T-helper 17 cell (primary cell): Measurements from ENCODE around the gene SUSD6. TPM values are rescaled to one million over a fixed set of nuclear protein-coding genes. Genes with fewer than 3 reads are reported as not detected.

Experiments
- ATAC-seq: fragments of 150-1000 bp; cut with Tn5 transposase; 2 replicates; pipeline ENCODE4 v1.10.0; 2021; ENCODE audit warnings: mild to moderate bottlenecking, moderate library complexity
- DNase-seq, 3 donors: peaks; one replicate each; pipeline versions ENCODE4 v3.0.0 to v3.0.0-alpha.2; 2020 to 2021
- H3K9me3 ChIP-seq: one replicate; pipeline ENCODE4 v1.7.0; 2013; ENCODE audit warnings: low read length, mild to moderate bottlenecking; ENCODE audit not compliant: control insufficient read depth, poor library complexity, severe bottlenecking
- H3K27ac Mint-ChIP-seq: one replicate; pipeline ENCODE4 v1.8.0; 2022; ENCODE audit warnings: mild to moderate bottlenecking, moderate library complexity, mixed read lengths
- H3K27me3 Mint-ChIP-seq: one replicate; pipeline ENCODE4 v1.8.0; 2022; ENCODE audit warnings: mixed read lengths
- H3K36me3 Mint-ChIP-seq: one replicate; pipeline ENCODE4 v1.8.0; 2022; ENCODE audit warnings: low read depth, mixed read lengths
- H3K4me1 Mint-ChIP-seq: one replicate; pipeline ENCODE4 v1.8.0; 2022; ENCODE audit warnings: mild to moderate bottlenecking, mixed read lengths
- H3K4me3 Mint-ChIP-seq: one replicate; pipeline ENCODE4 v1.8.0; 2022; ENCODE audit warnings: mild to moderate bottlenecking, moderate library complexity, mixed read lengths
- total RNA-seq, 4 donors: library from RNA in 2 of 4; stranded (reverse) in 2 of 4; gene quantifications; one replicate each; pipeline ENCODE4 v1.2.3 and lab custom pipeline; 2022 to 2026

The SUSD6 gene, protein sequence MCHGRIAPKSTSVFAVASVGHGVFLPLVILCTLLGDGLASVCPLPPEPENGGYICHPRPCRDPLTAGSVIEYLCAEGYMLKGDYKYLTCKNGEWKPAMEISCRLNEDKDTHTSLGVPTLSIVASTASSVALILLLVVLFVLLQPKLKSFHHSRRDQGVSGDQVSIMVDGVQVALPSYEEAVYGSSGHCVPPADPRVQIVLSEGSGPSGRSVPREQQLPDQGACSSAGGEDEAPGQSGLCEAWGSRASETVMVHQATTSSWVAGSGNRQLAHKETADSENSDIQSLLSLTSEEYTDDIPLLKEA
- total RNA-seq (100 to 1,000 TPM in 1 of 2 donors, 10 to 100 TPM in 1; 94.7 to 101 TPM), total RNA-seq (lab: John Stamatoyannopoulos, UW) (92.9 to 126 reads per million in 2 donors)

DNA sequence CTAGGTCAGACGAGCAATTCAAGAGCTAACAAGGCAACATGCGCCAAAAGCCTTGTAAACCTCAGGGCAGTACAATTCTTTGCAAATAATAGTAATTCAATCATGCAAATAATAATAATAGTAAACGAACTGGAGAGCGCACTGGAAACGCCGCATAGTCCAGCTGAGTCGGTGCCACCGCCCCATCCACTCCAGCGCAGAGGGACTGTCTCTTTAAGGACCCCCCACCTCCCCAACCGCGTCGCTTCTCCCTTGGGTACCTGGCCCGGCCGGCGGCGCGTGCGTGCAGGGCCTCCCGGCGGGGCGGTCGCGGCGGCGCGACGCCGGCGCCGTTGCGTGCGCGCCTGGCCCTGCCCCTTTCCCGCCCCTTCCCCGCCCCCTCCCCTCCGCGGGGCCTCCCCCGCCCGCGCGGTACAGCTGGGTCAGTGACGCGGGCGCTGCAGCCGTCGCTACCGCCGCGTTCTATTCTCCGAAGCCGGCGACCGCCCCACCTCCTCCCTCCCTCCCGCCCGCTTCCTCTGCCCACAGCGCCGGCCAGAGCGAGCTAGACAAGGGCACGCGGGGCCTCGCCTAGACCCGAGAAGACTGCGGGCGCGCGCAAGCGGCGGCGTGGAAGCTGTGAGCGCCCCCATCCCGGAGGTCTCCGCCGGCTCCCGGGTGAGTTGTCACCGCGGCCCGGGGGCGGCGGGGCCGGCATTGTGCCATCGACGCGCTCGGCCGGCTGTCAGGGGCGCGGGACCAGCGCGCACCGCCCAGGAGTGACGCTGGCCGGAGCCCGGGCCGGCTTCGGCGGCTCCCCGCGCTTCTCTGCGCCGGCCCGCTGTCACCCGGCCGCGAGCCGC lies at the start of gene SUSD6:
Gene SUSD6 (plus strand): TSS at position 425 of the 842 bp plus-strand sequence. CDS start 46,997 bp downstream, outside the sequence.
- ATAC-seq (peak; percentile 82), DNase-seq (peak; percentile 78 to 90 (median 89))
- H3K4me3 Mint-ChIP-seq, result peak within 1 kb of the TSS; percentile 96
- H3K36me3 Mint-ChIP-seq, result no peaks in the 10 kb centered on the region
- H3K4me1 Mint-ChIP-seq, result peaks cover 53% of the 10 kb centered on the region
- H3K27me3 Mint-ChIP-seq, result no peaks in the 10 kb centered on the region
- H3K27ac Mint-ChIP-seq, result peak within 1 kb of the TSS; percentile 100
- no peaks in the 10 kb centered on the region for H3K9me3 ChIP-seq

DNA sequence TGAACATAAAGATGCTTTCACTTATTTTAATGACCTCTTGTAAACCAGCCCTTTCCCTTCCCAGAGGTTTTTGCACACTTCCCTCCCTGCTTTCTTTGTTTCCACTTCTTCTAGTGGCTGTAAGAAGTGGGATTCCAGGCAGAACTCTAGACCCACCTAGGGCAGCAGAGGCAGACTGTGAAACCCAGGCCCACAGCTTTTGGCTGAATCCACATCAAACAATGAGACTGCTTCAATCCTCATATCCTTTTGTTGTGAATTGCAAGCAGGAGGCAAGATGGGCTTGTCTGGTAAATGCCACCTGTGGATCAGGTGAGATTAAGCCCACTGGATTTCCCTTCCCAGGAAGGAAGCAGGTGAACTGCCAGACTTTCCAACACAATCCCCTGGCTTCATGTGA lies 49.5 kb upstream of the SUSD6 start:
- Mint-ChIP-seq H3K4me1 (peaks cover 4% of the 10 kb centered on the region), H3K4me3 (no peak overlapping the region), H3K27ac (no peak overlapping the region), H3K36me3 (peaks cover 9% of the 10 kb centered on the region), H3K27me3 (peaks cover 86% of the 10 kb centered on the region)
- DNase-seq (no peak), ATAC-seq (no peak)
- no peaks in the 10 kb centered on the region for H3K9me3 ChIP-seq

DNA sequence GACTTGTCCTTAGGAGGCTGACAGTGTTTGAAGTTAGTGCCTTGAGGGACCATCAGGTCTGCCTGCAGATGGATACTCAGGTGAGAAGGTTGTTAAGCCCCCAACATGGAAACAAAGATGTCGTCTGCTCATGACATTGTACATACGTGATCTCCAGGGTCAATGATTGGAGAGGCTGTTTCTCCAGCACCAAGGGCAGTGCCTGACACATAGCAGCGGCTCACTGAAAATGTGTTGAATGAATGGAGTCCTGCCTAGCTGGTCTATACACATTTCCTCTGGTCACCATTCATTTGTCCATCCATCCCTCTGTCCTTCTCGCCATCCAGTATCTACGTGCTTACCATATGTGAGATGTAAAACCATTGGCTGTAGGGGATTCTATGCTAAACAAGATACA lies 43.8 kb upstream of the SUSD6 start:
- ATAC-seq (no peak), DNase-seq (no peak)
- peaks cover 4% of the 10 kb centered on the region for H3K36me3 Mint-ChIP-seq
- no peak overlapping the region for H3K27ac Mint-ChIP-seq
- peaks cover 80% of the 10 kb centered on the region for H3K27me3 Mint-ChIP-seq
- H3K4me1 Mint-ChIP-seq, result peaks cover 2% of the 10 kb centered on the region
- H3K4me3 Mint-ChIP-seq, result no peak overlapping the region
- H3K9me3 ChIP-seq, result no peaks in the 10 kb centered on the region

DNA sequence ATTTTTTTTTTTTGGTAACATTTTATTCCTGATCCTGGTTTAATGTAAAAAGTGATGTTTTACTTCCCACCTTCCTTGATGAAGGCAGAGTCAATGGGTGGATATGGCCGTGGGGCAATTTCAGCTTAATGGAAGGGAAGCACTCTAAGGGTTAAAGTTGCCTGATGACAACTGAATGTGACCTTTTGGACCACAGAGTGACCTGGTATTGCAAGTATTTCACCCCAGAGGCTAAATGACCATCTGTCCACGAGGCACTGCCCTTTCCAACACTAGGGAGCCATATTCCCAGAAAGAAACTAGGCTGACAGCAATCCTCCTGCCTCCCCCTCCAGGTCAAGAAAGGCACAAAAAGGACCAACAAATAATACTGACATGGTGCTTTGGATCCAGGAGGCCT lies 41.5 kb upstream of the SUSD6 start:
- peak overlapping the region; percentile 41 for H3K4me3 Mint-ChIP-seq
- DNase-seq, result no peak

DNA sequence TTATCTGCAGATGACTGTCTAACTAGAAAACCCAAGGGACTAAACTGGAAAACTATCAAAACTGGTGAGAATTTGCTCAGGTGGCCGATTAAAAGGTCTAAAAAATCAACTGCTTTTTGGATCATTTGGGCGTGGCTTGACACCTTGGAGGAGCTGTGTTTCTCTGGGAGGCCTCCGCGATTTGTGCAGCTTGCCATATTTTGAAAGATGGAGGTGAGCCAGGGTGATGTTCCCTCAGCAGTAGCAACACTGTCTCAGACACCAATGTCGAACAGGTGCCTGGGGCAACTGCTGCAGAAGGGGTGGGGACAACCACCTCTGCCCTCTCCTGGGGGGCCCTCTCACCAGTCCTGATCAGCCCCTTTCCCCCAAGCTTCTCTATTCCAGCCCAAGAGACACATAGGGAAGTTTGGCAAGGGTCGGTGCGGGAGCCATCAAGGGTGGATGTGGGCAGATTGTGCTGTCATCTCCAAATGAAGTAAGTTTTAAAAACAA lies 40.5 kb upstream of the SUSD6 start:
- Mint-ChIP-seq H3K36me3 (peaks cover 8% of the 10 kb centered on the region), H3K27me3 (peaks cover 76% of the 10 kb centered on the region), H3K4me1 (peaks cover 11% of the 10 kb centered on the region), H3K27ac (no peak overlapping the region), H3K4me3 (peak overlapping the region; percentile 41)
- DNase-seq (no peak), ATAC-seq (no peak)
- H3K9me3 ChIP-seq, result no peaks in the 10 kb centered on the region

More for the DNA sequence above, 41.5 kb upstream of the SUSD6 start:
- Mint-ChIP-seq H3K4me1 (peaks cover 10% of the 10 kb centered on the region), H3K27ac (no peak overlapping the region), H3K36me3 (peaks cover 6% of the 10 kb centered on the region), H3K27me3 (peaks cover 76% of the 10 kb centered on the region)
- no peak for ATAC-seq
- no peaks in the 10 kb centered on the region for H3K9me3 ChIP-seq

DNA sequence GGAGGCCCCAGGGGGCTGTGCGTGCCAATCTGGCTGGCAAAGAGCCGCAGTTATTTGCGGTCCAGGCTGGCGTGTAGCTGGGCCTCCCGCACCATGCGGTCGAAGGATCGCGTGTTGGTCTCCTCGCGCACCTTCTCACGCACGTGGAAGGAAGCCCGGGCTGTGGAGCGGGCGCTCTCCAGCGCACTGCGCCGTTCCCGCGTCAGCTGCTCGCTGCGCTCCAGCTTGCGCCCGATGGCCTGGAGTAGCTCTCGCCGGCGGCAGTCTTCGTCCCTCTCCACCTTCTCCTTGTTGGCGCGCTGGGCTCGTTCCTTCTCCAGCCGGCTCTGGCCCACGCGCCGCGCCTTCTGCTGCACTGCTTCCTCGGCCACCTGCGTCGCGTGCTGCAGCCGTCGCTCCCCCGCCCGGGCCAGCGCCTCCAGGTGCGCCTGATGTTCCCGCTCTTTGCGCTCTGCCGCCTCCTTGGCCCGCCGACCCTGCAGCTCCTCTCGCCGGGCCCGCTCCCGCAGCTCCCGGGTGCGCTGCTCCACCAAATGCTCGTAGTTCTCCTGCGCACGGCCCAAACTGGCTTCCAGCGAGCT lies 39.9 kb upstream of the SUSD6 start:
- ATAC-seq (no peak), DNase-seq (no peak)
- H3K9me3 ChIP-seq, result no peaks in the 10 kb centered on the region
- Mint-ChIP-seq H3K27me3 (peaks cover 76% of the 10 kb centered on the region), H3K4me3 (peak overlapping the region; percentile 52), H3K4me1 (peaks cover 10% of the 10 kb centered on the region), H3K36me3 (peaks cover 10% of the 10 kb centered on the region), H3K27ac (no peak overlapping the region)

DNA sequence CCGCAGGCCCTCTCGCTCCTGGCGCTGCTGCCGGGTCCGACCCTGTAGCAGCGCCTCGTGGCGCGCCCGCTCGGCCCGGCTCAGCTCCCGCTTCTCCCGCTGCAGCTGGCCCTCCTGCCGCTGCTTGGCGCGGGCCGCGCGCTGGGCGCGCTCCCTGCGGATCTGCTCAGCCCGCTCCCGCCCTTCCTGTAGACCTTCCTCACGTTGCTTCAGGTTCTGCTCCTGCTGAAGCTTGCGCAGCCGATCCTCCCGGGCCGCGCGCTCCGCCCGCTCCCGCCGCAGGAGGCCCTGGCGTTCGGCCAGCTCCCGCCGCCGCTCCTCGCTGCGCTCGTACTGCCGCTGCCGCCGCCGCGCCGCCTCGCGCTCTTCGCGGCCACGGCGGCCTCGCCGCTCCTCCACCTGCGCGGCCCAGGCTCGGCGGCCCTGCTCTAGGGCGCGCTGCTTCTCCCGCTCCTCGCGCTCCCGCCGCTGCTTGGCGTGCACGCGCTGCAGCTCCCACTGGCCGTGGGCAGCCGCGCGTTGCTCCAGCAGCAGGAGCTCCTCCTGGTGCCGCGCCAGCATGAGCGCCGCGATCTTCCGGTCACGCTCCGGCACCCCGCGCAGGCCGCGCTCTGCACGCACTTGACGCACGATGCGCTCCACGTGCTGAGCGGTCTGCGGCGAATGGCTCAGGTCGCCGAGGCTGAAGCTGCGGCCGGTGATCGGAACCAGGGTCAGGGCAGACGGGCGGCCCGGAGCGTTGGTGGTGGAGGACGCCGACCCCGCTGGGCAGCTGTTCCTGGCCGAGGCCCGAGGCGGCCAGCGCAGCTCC lies 39.2 kb upstream of the SUSD6 start:
- no peaks in the 10 kb centered on the region for H3K9me3 ChIP-seq
- Mint-ChIP-seq H3K4me3 (peak overlapping the region; percentile 65), H3K36me3 (peaks cover 9% of the 10 kb centered on the region), H3K27ac (no peak overlapping the region), H3K27me3 (peaks cover 73% of the 10 kb centered on the region), H3K4me1 (peaks cover 9% of the 10 kb centered on the region)
- no peak for DNase-seq
- no peak for ATAC-seq

DNA sequence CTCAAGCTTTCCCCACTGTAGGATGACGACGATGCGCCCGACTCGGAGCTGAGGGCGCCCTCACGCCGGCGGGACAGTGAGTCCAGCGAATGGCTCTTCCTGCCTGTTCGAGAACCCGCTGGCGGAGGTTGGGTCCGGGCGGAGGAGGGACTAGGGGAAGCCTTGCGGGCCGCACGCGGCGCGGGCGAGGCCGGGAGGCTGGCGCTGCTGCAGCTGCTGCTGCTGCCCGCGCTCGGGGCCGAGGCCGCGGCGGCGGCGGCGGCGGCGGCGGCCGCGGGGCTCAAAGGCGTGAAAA lies 38.6 kb upstream of the SUSD6 start:
- Mint-ChIP-seq H3K36me3 (peaks cover 9% of the 10 kb centered on the region), H3K4me3 (peak overlapping the region; percentile 65), H3K27ac (no peak overlapping the region), H3K27me3 (peaks cover 68% of the 10 kb centered on the region), H3K4me1 (peaks cover 9% of the 10 kb centered on the region)
- no peaks in the 10 kb centered on the region for H3K9me3 ChIP-seq
- ATAC-seq (no peak), DNase-seq (no peak)

DNA sequence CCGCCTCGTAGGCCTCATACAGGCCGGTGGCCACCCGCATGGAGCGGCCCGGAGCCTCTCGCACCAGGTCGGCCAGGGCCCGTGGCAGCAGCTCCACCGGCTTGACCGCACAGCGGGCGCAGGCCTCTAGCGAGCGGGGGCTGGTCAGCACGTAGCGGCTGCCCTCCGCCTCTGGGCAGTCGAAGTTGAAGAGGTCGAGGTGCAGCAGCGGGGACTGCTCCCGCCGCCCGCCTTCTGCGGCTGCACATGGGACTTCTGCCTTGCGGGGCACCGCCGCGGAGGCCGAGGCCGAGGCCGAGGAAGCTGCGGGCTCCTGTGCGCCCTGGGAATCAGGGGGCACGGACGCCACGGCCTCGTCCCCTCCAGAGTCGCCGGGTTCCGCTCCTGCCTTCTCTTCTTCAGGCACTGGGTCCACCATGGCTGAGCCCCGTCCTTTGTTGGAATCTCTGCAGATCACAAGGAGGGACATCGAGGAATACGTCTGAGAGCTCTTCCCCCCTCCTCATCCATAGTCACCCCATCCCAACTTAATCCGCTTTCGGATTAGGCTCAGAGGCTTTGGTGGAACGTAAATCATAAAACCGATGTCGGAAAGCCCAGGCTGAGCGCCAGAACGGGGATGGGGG lies 38.1 kb upstream of the SUSD6 start:
- Mint-ChIP-seq H3K4me1 (peaks cover 9% of the 10 kb centered on the region), H3K27ac (no peak overlapping the region), H3K36me3 (peaks cover 9% of the 10 kb centered on the region), H3K27me3 (peaks cover 63% of the 10 kb centered on the region), H3K4me3 (peak overlapping the region; percentile 95)
- ATAC-seq (no peak), DNase-seq (no peak)
- no peaks in the 10 kb centered on the region for H3K9me3 ChIP-seq

DNA sequence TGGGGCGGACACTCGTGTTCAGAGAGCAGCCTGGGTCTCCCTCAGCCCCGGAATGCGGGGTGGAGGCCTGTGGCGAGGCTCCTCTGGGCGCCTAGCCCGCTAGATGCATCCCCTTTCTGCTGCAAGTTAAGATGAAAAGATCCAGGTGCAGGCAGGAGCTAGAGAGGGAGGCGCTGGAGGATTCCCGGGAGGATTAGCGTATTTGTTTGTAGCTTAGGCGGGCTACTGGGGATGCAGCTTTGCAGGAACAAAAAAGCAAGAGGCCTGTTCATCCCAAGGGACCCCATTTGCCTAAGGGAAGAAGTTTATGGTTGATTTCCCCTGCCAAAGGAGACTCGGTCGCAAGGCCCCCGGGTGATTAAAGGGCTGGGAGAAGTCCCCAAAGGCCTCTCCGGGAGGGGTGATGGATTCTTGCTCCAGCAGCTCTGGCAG lies 37.5 kb upstream of the SUSD6 start:
- ATAC-seq (no peak), DNase-seq (no peak)
- peaks cover 9% of the 10 kb centered on the region for H3K4me1 Mint-ChIP-seq
- peaks cover 62% of the 10 kb centered on the region for H3K27me3 Mint-ChIP-seq
- peak overlapping the region; percentile 95 for H3K4me3 Mint-ChIP-seq
- H3K9me3 ChIP-seq, result no peaks in the 10 kb centered on the region
- H3K36me3 Mint-ChIP-seq, result peaks cover 9% of the 10 kb centered on the region
- no peak overlapping the region for H3K27ac Mint-ChIP-seq

DNA sequence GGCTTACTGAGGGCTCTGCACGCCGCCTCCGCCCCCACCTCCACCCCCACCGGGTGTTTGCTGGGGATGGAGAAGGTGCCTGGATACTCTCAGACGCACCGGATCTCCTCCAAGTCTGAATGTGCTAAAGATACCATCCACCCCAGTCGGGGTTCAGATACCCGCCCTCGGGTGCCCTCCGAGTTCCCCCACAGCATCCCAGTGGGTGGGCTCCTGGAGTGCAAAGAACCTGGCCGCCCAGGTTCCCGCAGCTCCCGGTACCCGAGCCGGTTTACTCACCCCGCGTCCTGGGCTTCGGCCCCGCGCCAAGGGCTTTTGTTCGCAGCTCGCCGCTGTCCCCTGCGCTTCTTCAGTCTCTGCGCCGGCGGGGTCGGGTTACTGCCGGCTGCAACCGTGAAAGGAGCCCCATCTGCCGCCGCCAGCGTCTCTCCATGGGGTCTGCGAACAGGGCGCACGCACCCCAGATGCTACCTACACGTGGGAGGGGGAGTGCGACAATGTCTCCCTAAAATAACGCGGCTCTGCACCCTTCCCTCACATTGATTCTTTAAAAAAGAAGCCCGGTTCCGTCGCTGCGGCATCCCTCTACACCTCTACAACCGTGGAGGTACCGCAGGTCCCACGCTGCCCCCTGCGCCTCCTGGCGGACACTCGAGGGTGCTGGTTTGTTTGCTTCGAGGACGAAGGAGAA lies 37.0 kb upstream of the SUSD6 start, which contains the start of gene CCDC177:
Gene CCDC177 (minus strand): TSS at position 609 of the 691 bp plus-strand sequence. CDS start 1,249 bp downstream, outside the sequence.
- Mint-ChIP-seq H3K4me1 (peaks cover 9% of the 10 kb centered on the region), H3K27ac (no peak within 1 kb of the TSS), H3K36me3 (peaks cover 9% of the 10 kb centered on the region), H3K27me3 (peaks cover 62% of the 10 kb centered on the region), H3K4me3 (peak within 1 kb of the TSS; percentile 95)
- DNase-seq (peak; percentile 54 to 67 (median 55)), ATAC-seq (peak; percentile 92)
- H3K9me3 ChIP-seq, result no peaks in the 10 kb centered on the region

DNA sequence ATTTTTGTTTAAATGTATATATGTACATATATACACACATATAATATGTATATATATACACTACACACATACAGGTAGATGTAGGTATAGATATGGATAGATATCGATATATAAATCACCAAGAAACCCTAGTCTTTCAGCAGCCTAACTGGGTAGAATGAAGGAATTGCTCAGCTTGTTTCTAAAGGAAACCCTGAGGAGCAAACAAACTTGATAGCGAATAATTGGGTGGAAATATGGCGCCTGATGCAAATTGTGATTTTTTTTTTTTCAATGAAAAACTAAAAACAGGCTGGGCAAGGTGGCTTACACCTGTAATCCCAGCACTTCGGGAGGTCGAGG lies 36.5 kb upstream of the SUSD6 start:
- no peak overlapping the region for H3K27ac Mint-ChIP-seq

More for the DNA sequence above, 36.5 kb upstream of the SUSD6 start:
- H3K4me1 Mint-ChIP-seq, result peaks cover 9% of the 10 kb centered on the region
- H3K36me3 Mint-ChIP-seq, result peaks cover 9% of the 10 kb centered on the region
- DNase-seq (no peak), ATAC-seq (no peak)
- no peaks in the 10 kb centered on the region for H3K9me3 ChIP-seq
- H3K27me3 Mint-ChIP-seq, result peaks cover 60% of the 10 kb centered on the region
- peak overlapping the region; percentile 95 for H3K4me3 Mint-ChIP-seq
